ENCODE data around the gene C17orf107. TPM values are rescaled to one million over a fixed set of nuclear protein-coding genes. Genes with fewer than 3 reads are reported as not detected.

Gene C17orf107
- total RNA-seq, 1 donor from 2014 or later: 5.5 TPM

DNA sequence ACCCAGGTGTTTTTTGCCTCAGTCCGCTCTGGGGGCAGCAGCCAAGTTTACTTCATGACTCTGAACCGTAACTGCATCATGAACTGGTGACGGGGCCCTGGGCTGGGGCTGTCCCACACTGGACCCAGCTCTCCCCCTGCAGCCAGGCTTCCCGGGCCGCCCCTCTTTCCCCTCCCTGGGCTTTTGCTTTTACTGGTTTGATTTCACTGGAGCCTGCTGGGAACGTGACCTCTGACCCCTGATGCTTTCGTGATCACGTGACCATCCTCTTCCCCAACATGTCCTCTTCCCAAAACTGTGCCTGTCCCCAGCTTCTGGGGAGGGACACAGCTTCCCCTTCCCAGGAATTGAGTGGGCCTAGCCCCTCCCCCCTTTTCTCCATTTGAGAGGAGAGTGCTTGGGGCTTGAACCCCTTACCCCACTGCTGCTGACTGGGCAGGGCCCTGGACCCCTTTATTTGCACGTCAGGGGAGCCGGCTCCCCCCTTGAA, 2.1 kb upstream of the C17orf107 start:
- TF ChIP-seq CTCF (IDR thresholded peaks at IDR 0.05; ENCODE audit: insufficient read depth, low read length, severe bottlenecking): no peak
- FAIRE-seq: no peak

DNA sequence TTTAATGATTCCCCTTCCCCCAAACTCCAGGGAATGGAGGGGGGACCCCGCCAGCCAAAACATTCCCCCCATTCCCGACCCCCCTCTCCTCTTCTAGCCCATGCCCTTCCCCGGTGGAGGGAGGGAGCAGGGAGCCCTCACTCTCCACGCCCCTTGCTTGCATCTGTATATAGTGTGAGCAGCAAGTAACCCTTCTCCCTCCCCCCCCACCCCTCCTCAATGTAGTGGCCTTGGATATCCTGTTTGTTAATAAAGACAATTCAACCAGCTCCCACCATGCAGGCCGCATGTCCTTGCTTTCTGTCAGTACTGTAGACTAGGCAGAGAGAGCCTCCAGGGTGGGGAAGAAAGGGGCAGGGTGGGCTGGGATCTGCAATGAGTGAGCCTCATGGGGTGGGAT, 1.6 kb upstream of the C17orf107 start:
- Histone ChIP-seq H3K27me3 (ENCODE audit: control insufficient read depth, insufficient read depth, low read length) (no peaks in the 10 kb centered on the region), H3K36me3 (ENCODE audit: control insufficient read depth, insufficient read depth, low read length) (peaks cover 41% of the 10 kb centered on the region), H3K4me3 (ENCODE audit: low read depth, low read length) (no peak overlapping the region)
- no peak for FAIRE-seq
- DNase-seq (ENCODE audit: low read depth): no peak
- no peak for TF ChIP-seq CTCF (IDR thresholded peaks at IDR 0.05; ENCODE audit: insufficient read depth, low read length, severe bottlenecking)

More for the DNA sequence above, 2.1 kb upstream of the C17orf107 start:
- Histone ChIP-seq H3K4me3 (ENCODE audit: low read depth, low read length) (no peak overlapping the region), H3K36me3 (ENCODE audit: control insufficient read depth, insufficient read depth, low read length) (peaks cover 46% of the 10 kb centered on the region), H3K27me3 (ENCODE audit: control insufficient read depth, insufficient read depth, low read length) (no peaks in the 10 kb centered on the region)
- DNase-seq (ENCODE audit: low read depth): no peak

GRCh38 chr17:4898351-4898750, 985 bp upstream of the C17orf107 start:
- Histone ChIP-seq H3K4me3 (ENCODE audit: low read depth, low read length) (no peak overlapping the region), H3K27me3 (ENCODE audit: control insufficient read depth, insufficient read depth, low read length) (no peaks in the 10 kb centered on the region), H3K36me3 (ENCODE audit: control insufficient read depth, insufficient read depth, low read length) (peaks cover 36% of the 10 kb centered on the region)
- FAIRE-seq: no peak
- TF ChIP-seq CTCF (IDR thresholded peaks at IDR 0.05; ENCODE audit: insufficient read depth, low read length, severe bottlenecking): no peak
- no peak for DNase-seq (ENCODE audit: low read depth)

- Histone ChIP-seq H3K36me3 (ENCODE audit: control insufficient read depth, insufficient read depth, low read length) (peaks cover 30% of the 10 kb centered on the region), H3K4me3 (ENCODE audit: low read depth, low read length) (peak overlapping the region; percentile 45), H3K27me3 (ENCODE audit: control insufficient read depth, insufficient read depth, low read length) (no peaks in the 10 kb centered on the region)
- DNase-seq (ENCODE audit: low read depth): no peak
- TF ChIP-seq CTCF (IDR thresholded peaks at IDR 0.05; ENCODE audit: insufficient read depth, low read length, severe bottlenecking): no peak
- FAIRE-seq: no peak
Observed at GRCh38 chr17:4898927-4899326, 409 bp upstream of the C17orf107 start.

DNA sequence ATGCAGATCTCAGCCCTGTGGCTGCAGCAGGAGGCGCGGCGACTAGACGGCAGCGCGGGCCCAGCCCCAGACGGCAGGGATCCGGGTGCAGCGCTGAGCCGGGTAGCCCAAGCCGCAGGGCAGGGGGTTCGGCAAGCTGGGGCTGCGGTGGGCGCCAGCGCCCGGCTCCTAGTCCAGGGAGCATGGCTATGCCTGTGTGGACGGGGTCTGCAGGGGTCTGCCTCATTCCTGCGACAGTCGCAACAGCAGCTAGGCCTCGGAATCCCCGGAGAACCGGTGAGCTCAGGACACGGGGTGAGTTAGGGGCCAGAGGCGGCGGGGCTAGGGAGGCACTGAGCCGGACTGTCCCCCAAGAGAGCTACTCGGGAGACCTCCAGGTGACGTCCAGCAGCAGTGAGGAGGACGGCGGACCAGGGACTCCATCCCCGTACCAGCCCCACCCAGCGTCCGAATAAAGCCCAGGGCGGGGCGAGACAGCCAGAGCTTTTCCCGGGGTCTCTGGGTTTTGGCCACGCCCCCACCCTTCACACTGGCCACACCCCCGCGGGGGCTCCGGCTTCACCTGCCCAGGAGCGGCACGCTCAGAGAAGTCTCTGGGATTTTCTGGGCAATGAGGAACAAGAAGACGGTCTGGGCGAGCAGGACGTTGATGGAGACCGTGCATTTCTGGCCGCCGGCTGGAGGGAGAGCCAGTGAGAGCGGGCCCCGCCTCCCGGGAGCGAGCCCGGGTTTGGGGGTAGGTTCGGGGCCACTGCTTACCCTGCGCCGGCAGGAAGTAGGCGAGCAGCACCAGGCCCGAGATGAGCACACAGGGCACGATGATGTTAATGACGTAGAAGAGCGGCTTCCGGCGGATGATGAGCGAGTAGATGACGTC, 1.1 kb downstream of the C17orf107 start:
- Histone ChIP-seq H3K27me3 (ENCODE audit: control insufficient read depth, insufficient read depth, low read length) (no peaks in the 10 kb centered on the region), H3K4me3 (ENCODE audit: low read depth, low read length) (peak overlapping the region; percentile 45), H3K36me3 (ENCODE audit: control insufficient read depth, insufficient read depth, low read length) (peaks cover 15% of the 10 kb centered on the region)
- DNase-seq (ENCODE audit: low read depth) (no peak), FAIRE-seq (no peak)
- TF ChIP-seq CTCF (IDR thresholded peaks at IDR 0.05; ENCODE audit: insufficient read depth, low read length, severe bottlenecking): no peak
